Measurements from ENCODE around the gene ATP8A2. TPM values are rescaled to one million over a fixed set of nuclear protein-coding genes. Genes with fewer than 3 reads are reported as not detected.

ATP8A2 gene
- total RNA-seq, 1 experiment from 2014 or later, result 5.2 TPM

DNA sequence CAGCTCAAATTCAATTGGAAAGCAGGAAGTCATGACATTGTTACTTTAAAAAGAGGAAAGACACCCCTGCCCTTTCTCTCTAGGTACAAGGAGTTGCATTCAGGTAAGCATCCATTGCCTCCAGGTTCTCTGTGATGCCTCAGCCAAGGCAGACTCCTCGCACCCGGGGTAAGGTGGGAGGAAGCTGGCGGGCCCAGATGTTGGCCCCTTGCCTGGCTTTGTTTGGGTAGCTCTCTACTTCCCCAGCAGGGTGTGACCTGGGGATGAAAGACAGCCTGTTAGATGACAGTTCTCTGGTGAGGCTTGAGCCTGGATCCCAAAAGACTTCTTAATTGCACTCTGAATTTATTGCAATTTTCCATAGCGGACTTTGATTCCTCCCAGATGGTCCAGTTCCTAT lies 654.4 kb downstream of the ATP8A2 start:
- peaks cover 12% of the 10 kb centered on the region for H3K9me3 Mint-ChIP-seq
- peaks cover 34% of the 10 kb centered on the region for H3K4me1 Mint-ChIP-seq
- ChIA-PET CTCF (interaction anchor here (0.9 to 5.6 kb wide), 2 partner anchors 11 to 23 kb away, joined by 3 to 35 read pairs; no protein-coding TSS in a partner anchor), POLR2A (no interaction called here)
- H3K27me3 Mint-ChIP-seq (ENCODE audit: low read depth), result no peaks in the 10 kb centered on the region; the same call in 1 of the 2 replicates
- no peak for TF ChIP-seq TCF7 (CRISPR knock-in tag; IDR thresholded peaks at IDR 0.05; ENCODE audit: low read depth)
- no peak for TF ChIP-seq E2F5 (CRISPR knock-in tag; IDR thresholded peaks at IDR 0.05)
- TF ChIP-seq, protein P1, sequence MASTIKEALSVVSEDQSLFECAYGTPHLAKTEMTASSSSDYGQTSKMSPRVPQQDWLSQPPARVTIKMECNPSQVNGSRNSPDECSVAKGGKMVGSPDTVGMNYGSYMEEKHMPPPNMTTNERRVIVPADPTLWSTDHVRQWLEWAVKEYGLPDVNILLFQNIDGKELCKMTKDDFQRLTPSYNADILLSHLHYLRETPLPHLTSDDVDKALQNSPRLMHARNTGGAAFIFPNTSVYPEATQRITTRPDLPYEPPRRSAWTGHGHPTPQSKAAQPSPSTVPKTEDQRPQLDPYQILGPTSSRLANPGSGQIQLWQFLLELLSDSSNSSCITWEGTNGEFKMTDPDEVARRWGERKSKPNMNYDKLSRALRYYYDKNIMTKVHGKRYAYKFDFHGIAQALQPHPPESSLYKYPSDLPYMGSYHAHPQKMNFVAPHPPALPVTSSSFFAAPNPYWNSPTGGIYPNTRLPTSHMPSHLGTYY (CRISPR knock-in tag; IDR thresholded peaks at IDR 0.05), result no peak
- no peak for TF ChIP-seq ELF4 (CRISPR knock-in tag; IDR thresholded peaks at IDR 0.05; ENCODE audit: low read depth)
- TF ChIP-seq CREM (CRISPR knock-in tag; IDR thresholded peaks at IDR 0.05), result no peak
- TF ChIP-seq MXD4 (CRISPR knock-in tag; IDR thresholded peaks at IDR 0.05; ENCODE audit: borderline replicate concordance), result no peak
- TF ChIP-seq, protein P2, sequence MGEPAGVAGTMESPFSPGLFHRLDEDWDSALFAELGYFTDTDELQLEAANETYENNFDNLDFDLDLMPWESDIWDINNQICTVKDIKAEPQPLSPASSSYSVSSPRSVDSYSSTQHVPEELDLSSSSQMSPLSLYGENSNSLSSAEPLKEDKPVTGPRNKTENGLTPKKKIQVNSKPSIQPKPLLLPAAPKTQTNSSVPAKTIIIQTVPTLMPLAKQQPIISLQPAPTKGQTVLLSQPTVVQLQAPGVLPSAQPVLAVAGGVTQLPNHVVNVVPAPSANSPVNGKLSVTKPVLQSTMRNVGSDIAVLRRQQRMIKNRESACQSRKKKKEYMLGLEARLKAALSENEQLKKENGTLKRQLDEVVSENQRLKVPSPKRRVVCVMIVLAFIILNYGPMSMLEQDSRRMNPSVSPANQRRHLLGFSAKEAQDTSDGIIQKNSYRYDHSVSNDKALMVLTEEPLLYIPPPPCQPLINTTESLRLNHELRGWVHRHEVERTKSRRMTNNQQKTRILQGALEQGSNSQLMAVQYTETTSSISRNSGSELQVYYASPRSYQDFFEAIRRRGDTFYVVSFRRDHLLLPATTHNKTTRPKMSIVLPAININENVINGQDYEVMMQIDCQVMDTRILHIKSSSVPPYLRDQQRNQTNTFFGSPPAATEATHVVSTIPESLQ (CRISPR knock-in tag; IDR thresholded peaks at IDR 0.05), result no peak
- TF ChIP-seq PRRX2 (CRISPR knock-in tag; IDR thresholded peaks at IDR 0.05), result no peak
- no peak for TF ChIP-seq SMAD3 (CRISPR knock-in tag; IDR thresholded peaks at IDR 0.05; ENCODE audit: borderline replicate concordance)
- TF ChIP-seq IRF2 (CRISPR knock-in tag; IDR thresholded peaks at IDR 0.05; ENCODE audit: borderline replicate concordance, low read depth), result no peak
- TF ChIP-seq, protein P3, sequence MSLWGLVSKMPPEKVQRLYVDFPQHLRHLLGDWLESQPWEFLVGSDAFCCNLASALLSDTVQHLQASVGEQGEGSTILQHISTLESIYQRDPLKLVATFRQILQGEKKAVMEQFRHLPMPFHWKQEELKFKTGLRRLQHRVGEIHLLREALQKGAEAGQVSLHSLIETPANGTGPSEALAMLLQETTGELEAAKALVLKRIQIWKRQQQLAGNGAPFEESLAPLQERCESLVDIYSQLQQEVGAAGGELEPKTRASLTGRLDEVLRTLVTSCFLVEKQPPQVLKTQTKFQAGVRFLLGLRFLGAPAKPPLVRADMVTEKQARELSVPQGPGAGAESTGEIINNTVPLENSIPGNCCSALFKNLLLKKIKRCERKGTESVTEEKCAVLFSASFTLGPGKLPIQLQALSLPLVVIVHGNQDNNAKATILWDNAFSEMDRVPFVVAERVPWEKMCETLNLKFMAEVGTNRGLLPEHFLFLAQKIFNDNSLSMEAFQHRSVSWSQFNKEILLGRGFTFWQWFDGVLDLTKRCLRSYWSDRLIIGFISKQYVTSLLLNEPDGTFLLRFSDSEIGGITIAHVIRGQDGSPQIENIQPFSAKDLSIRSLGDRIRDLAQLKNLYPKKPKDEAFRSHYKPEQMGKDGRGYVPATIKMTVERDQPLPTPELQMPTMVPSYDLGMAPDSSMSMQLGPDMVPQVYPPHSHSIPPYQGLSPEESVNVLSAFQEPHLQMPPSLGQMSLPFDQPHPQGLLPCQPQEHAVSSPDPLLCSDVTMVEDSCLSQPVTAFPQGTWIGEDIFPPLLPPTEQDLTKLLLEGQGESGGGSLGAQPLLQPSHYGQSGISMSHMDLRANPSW (CRISPR knock-in tag; conservative IDR thresholded peaks at IDR 0.05; ENCODE audit: low read depth), result no peak
- peaks cover 8% of the 10 kb centered on the region for H3K36me3 Mint-ChIP-seq
- H3K4me3 Mint-ChIP-seq, result no peak overlapping the region
- DNase-seq (ENCODE audit: low spot score) (no peak), ATAC-seq (no peak)
- no peak overlapping the region for H3K27ac Mint-ChIP-seq

- ATAC-seq (no peak), DNase-seq (ENCODE audit: low spot score) (no peak)
- POLR2A ChIA-PET, result no interaction called here
- H3K36me3 Mint-ChIP-seq, result peaks cover 15% of the 10 kb centered on the region
- CTCF ChIA-PET, result interaction anchor here (5.6 kb wide), 1 partner anchor 7 kb away, joined by 35 read pairs; no protein-coding TSS in a partner anchor
- peaks cover 41% of the 10 kb centered on the region for H3K4me1 Mint-ChIP-seq
- H3K27me3 Mint-ChIP-seq (ENCODE audit: low read depth), result no peaks in the 10 kb centered on the region; the same call in 1 of the 2 replicates
- no peak overlapping the region for H3K4me3 Mint-ChIP-seq
- H3K9me3 Mint-ChIP-seq, result peaks cover 22% of the 10 kb centered on the region
- H3K27ac Mint-ChIP-seq, result no peak overlapping the region
- TF ChIP-seq GABPB1 (CRISPR knock-in tag; IDR thresholded peaks at IDR 0.05), result no peak
- TF ChIP-seq, protein P4, sequence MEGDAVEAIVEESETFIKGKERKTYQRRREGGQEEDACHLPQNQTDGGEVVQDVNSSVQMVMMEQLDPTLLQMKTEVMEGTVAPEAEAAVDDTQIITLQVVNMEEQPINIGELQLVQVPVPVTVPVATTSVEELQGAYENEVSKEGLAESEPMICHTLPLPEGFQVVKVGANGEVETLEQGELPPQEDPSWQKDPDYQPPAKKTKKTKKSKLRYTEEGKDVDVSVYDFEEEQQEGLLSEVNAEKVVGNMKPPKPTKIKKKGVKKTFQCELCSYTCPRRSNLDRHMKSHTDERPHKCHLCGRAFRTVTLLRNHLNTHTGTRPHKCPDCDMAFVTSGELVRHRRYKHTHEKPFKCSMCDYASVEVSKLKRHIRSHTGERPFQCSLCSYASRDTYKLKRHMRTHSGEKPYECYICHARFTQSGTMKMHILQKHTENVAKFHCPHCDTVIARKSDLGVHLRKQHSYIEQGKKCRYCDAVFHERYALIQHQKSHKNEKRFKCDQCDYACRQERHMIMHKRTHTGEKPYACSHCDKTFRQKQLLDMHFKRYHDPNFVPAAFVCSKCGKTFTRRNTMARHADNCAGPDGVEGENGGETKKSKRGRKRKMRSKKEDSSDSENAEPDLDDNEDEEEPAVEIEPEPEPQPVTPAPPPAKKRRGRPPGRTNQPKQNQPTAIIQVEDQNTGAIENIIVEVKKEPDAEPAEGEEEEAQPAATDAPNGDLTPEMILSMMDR (IDR thresholded peaks at IDR 0.05), result no peak
- no peak for TF ChIP-seq FOXK1 (CRISPR knock-in tag; IDR thresholded peaks at IDR 0.05)
- no peak for TF ChIP-seq ZNF532 (CRISPR knock-in tag; IDR thresholded peaks at IDR 0.05; ENCODE audit: borderline replicate concordance)
- no peak for TF ChIP-seq SP1 (CRISPR knock-in tag; conservative IDR thresholded peaks at IDR 0.05)
- no peak for TF ChIP-seq PRDM15 (CRISPR knock-in tag; IDR thresholded peaks at IDR 0.05)
- TF ChIP-seq CREB1 (CRISPR knock-in tag; IDR thresholded peaks at IDR 0.05), result no peak
These were observed 657.9 kb downstream of the ATP8A2 start for GRCh38 chr13:26029581-26030136.

All from WTC11 (cell line).